Endothelial cell of umbilical vein (primary cell): ENCODE measurements around the gene PM20D1.
A peak's percentile ranks its signal among the peaks of the same experiment; 100 is the strongest.

Experiments
- CTCF ChIP-seq, 2 donors: IDR thresholded peaks; 1 replicate in 1 of 2; 2 replicates in 1 of 2; pipeline ENCODE4 v1.5.1; 2011; ENCODE audit warnings: low read length in 2 of 2, mild to moderate bottlenecking in 2 of 2, moderate library complexity in 2 of 2, control low read depth in 1 of 2, inconsistent platforms in 1 of 2, low read depth in 1 of 2; ENCODE audit not compliant: insufficient read depth in 1 of 2; ENCODE audit errors: extremely low read depth in 1 of 2
- EZH2 ChIP-seq: IDR thresholded peaks from 2 replicates; pipeline ENCODE4 v1.6.1; 2012; ENCODE audit warnings: borderline replicate concordance, low read depth, mild to moderate bottlenecking, moderate library complexity, low read length, inconsistent platforms; ENCODE audit not compliant: severe bottlenecking
- FOS ChIP-seq: IDR thresholded peaks from 2 replicates; pipeline ENCODE4 v1.6.1; 2011; ENCODE audit warnings: mild to moderate bottlenecking, low read length, moderate library complexity, borderline replicate concordance; ENCODE audit not compliant: insufficient read depth
- GATA2 ChIP-seq: IDR thresholded peaks from 2 replicates; pipeline ENCODE4 v1.7.0; 2011; ENCODE audit warnings: low read depth, mild to moderate bottlenecking, moderate library complexity, mixed read lengths, low read length; ENCODE audit not compliant: insufficient read length, insufficient read depth
- JUN ChIP-seq: IDR thresholded peaks from 2 replicates; pipeline ENCODE4 v1.6.1; 2011; ENCODE audit warnings: borderline replicate concordance, low read depth; ENCODE audit not compliant: insufficient read length, insufficient read depth
- MAX ChIP-seq: IDR thresholded peaks from 2 replicates; pipeline ENCODE4 v1.6.1; 2011; ENCODE audit not compliant: insufficient read depth, insufficient read length
- MYC ChIP-seq: IDR thresholded peaks from one replicate; pipeline ENCODE4 v1.6.1; 2011; ENCODE audit warnings: mild to moderate bottlenecking, low read depth, low read length
- POLR2A ChIP-seq: IDR thresholded peaks from 2 replicates; pipeline ENCODE4 v1.6.1; 2012; ENCODE audit warnings: low read depth, mild to moderate bottlenecking, control low read depth, low read length
- POLR2AphosphoS5 ChIP-seq: IDR thresholded peaks from 2 replicates; pipeline ENCODE4 v1.6.1; 2012; ENCODE audit warnings: low read depth, mild to moderate bottlenecking, control low read depth, low read length, moderate library complexity; ENCODE audit not compliant: insufficient read depth

DNA sequence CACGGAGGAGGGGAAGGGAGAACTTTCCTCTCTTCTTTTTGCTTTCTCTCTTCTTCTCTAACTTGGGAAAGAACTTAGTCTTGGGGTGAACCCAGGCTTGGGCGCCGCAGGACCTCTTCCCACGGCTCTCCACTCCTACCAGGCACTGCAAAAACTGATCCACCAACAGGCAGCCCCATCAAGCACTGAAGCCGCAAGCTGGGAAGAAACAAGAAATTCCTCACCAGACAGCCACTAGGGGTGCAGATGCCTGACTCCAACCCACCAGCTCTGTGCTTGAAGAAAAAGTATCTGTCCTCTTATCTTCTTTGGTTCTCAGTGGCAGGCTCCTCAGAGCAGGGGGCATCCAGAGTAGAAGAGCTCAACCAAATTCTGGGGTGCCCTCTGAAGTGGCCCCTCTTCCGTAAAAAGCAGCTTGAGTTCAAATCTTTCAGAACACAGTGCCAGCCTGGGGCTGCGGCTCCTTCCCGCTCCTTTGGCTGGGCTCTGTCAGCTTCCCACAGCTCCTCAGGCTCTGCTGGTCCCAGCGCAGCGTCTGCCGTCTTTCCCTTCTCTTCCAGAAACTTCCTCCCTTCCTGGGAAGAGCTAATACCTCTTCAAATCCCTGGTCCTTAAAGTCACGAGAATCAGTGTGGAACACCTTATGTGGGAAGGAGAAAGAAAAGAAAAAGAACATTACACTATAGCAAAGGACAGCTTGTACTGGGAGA lies 39.3 kb downstream of the PM20D1 start:
- TF ChIP-seq EZH2 (no peak), CTCF (IDR thresholded peaks at IDR 0.05; ENCODE audit: extremely low read depth in 1 of 2, insufficient read depth in 1 of 2, low read depth in 1 of 2, low read length in 2 of 2) (peak; percentile 18 to 22), JUN (no peak), POLR2AphosphoS5 (no peak), POLR2A (no peak), MYC (no peak), FOS (no peak), GATA2 (no peak), MAX (no peak)
